Measurements from ENCODE around the gene G6PC1.
"Not testable (repeated sequence)": the region's sequence is repeated elsewhere in the genome, so short reads cannot be mapped to it uniquely, and the experiment has no call there.

Gene G6PC1

GRCh38 chr17:42873932-42874695 lies 26.5 kb upstream of the G6PC1 start:
- DNase-seq, result not testable (repeated sequence)

GRCh38 chr17:42877037-42877436 lies 23.6 kb upstream of the G6PC1 start:
- no peak for DNase-seq

GRCh38 chr17:42878123-42878880 lies 22.3 kb upstream of the G6PC1 start:
- no peak for DNase-seq

- DNase-seq, result no peak
Measured at GRCh38 chr17:42878924-42879595, 21.5 kb upstream of the G6PC1 start.

GRCh38 chr17:42879596-42879985 lies 21.0 kb upstream of the G6PC1 start:
- DNase-seq, result no peak

- DNase-seq, result no peak
Measured at GRCh38 chr17:42880776-42881310, 19.8 kb upstream of the G6PC1 start.

GRCh38 chr17:42881706-42882105 lies 18.9 kb upstream of the G6PC1 start:
- DNase-seq, result not testable (repeated sequence)

GRCh38 chr17:42882166-42882565 lies 18.4 kb upstream of the G6PC1 start:
- DNase-seq, result no peak

GRCh38 chr17:42883802-42884558 lies 16.6 kb upstream of the G6PC1 start:
- DNase-seq, result no peak

GRCh38 chr17:42885806-42886205 lies 14.8 kb upstream of the G6PC1 start:
- DNase-seq, result not testable (repeated sequence)

GRCh38 chr17:42886283-42887176 lies 14.1 kb upstream of the G6PC1 start:
- DNase-seq, result no peak

GRCh38 chr17:42889809-42890208 lies 10.8 kb upstream of the G6PC1 start:
- DNase-seq, result no peak

- no peak for DNase-seq
Measured at GRCh38 chr17:42891539-42892152, 9.0 kb upstream of the G6PC1 start.

- no peak for DNase-seq
Measured at GRCh38 chr17:42893359-42893758, 7.2 kb upstream of the G6PC1 start.

GRCh38 chr17:42894283-42895184 lies 6.1 kb upstream of the G6PC1 start:
- DNase-seq, result no peak

- no peak for DNase-seq
Measured at GRCh38 chr17:42895185-42895555, 5.4 kb upstream of the G6PC1 start.

GRCh38 chr17:42898147-42898811 lies 2.3 kb upstream of the G6PC1 start:
- no peak for DNase-seq

- not testable (repeated sequence) for DNase-seq
Measured at GRCh38 chr17:42899981-42900380, 618 bp upstream of the G6PC1 start.

- DNase-seq, result no peak
Measured at GRCh38 chr17:42901535-42902229, 1.1 kb downstream of the G6PC1 start.

Data from CD4-positive, alpha-beta T cell treated with Interleukin-6 for 4 hours (primary cell).